SK-N-SH treated with all-trans-retinoic acid at 6 μM for 48 hours (cell line): ENCODE results near the gene GALNTL6.

ENCODE experiments used
- ATAC-seq: fragments of 200-7000 bp; cut with Tn5 transposase; 3 replicates; pipeline ENCODE4 v1.9.1; 2020; ENCODE audit warnings: mild to moderate bottlenecking, moderate library complexity
- ARNTL ChIP-seq: fragments of 450-650 bp; formaldehyde crosslinking; IDR thresholded peaks from 2 replicates; pipeline ENCODE4 v1.5.0; 2020; ENCODE audit warnings: low read depth, mild to moderate bottlenecking, moderate library complexity, borderline replicate concordance
- BACH2 ChIP-seq: fragments of 250-450 bp; sonication (Bioruptor Pico); IDR thresholded peaks from 2 replicates; pipeline ENCODE4 v1.9.0; 2021; ENCODE audit warnings: mild to moderate bottlenecking, borderline replicate concordance
- CREB5 ChIP-seq: fragments of 250-450 bp; sonication (Bioruptor Pico); IDR thresholded peaks from 2 replicates; pipeline ENCODE4 v1.5.1; 2020; ENCODE audit warnings: low read depth, mild to moderate bottlenecking, moderate library complexity
- CSDC2 ChIP-seq: fragments of 250-450 bp; sonication (Bioruptor Pico); IDR thresholded peaks from 2 replicates; pipeline ENCODE4 v1.5.0; 2020; ENCODE audit warnings: mild to moderate bottlenecking, moderate library complexity
- CSRNP3 ChIP-seq: fragments of 250-450 bp; sonication (Bioruptor Pico); IDR thresholded peaks from 2 replicates; pipeline ENCODE4 v1.5.1; 2021; ENCODE audit warnings: mild to moderate bottlenecking, moderate library complexity
- ESRRG ChIP-seq: fragments of 250-450 bp; sonication (Bioruptor Pico); IDR thresholded peaks from 2 replicates; pipeline ENCODE4 v1.6.1; 2021; ENCODE audit warnings: mild to moderate bottlenecking
- GLIS3 ChIP-seq: fragments of 250-450 bp; sonication (Bioruptor Pico); IDR thresholded peaks from 2 replicates; pipeline ENCODE4 v1.5.0; 2020; ENCODE audit warnings: mild to moderate bottlenecking, moderate library complexity
- OSR1 ChIP-seq: fragments of 250-450 bp; sonication (Bioruptor Pico); IDR thresholded peaks from 2 replicates; pipeline ENCODE4 v1.8.0; 2022; ENCODE audit warnings: moderate library complexity, mild to moderate bottlenecking, inconsistent platforms
- PATZ1 ChIP-seq: fragments of 250-450 bp; sonication (Bioruptor Pico); IDR thresholded peaks from 2 replicates; pipeline ENCODE4 v1.8.0; 2020; ENCODE audit warnings: mild to moderate bottlenecking, moderate library complexity, borderline replicate concordance
- POU6F1 ChIP-seq: fragments of 250-450 bp; sonication (Bioruptor Pico); IDR thresholded peaks from 2 replicates; pipeline ENCODE4 v1.8.0; 2021; ENCODE audit warnings: low read depth, mild to moderate bottlenecking, moderate library complexity, borderline replicate concordance
- PPARA ChIP-seq: fragments of 250-450 bp; sonication (Bioruptor Pico); IDR thresholded peaks from 2 replicates; pipeline ENCODE4 v1.5.0; 2020; ENCODE audit warnings: mild to moderate bottlenecking, borderline replicate concordance
- TCF4 ChIP-seq: fragments of 250-450 bp; sonication (Bioruptor Pico); IDR thresholded peaks from 2 replicates; pipeline ENCODE4 v1.8.0; 2021; ENCODE audit warnings: mild to moderate bottlenecking, moderate library complexity, borderline replicate concordance
- TOX ChIP-seq: fragments of 250-450 bp; sonication (Bioruptor Pico); IDR thresholded peaks from 2 replicates; pipeline ENCODE4 v1.8.0; 2021; ENCODE audit warnings: mild to moderate bottlenecking, moderate library complexity, borderline replicate concordance
- TSHZ2 ChIP-seq: fragments of 250-450 bp; sonication (Bioruptor Pico); IDR thresholded peaks from 2 replicates; pipeline ENCODE4 v1.5.0; 2020; ENCODE audit warnings: mild to moderate bottlenecking, moderate library complexity
- ZC3H10 ChIP-seq: fragments of 250-450 bp; sonication (Bioruptor Pico); IDR thresholded peaks from 2 replicates; pipeline ENCODE4 v1.5.1; 2021; ENCODE audit warnings: mild to moderate bottlenecking, moderate library complexity
- ZNF565 ChIP-seq: fragments of 450-650 bp; formaldehyde crosslinking; conservative IDR thresholded peaks from 2 replicates; pipeline ENCODE4 v1.5.0; 2020; ENCODE audit warnings: low read depth, mild to moderate bottlenecking, moderate library complexity
- ZNF70 ChIP-seq: fragments of 450-650 bp; formaldehyde crosslinking; IDR thresholded peaks from 2 replicates; pipeline ENCODE4 v1.5.0; 2020; ENCODE audit warnings: mild to moderate bottlenecking, moderate library complexity
- ZNF8 ChIP-seq: fragments of 450-650 bp; formaldehyde crosslinking; IDR thresholded peaks from 2 replicates; pipeline ENCODE4 v1.5.0; 2020; ENCODE audit warnings: mild to moderate bottlenecking, moderate library complexity

Gene GALNTL6

GRCh38 chr4:172866421-172866820, 1053.2 kb downstream of the GALNTL6 start:
- ATAC-seq, result no peak
- TF ChIP-seq TCF4 (CRISPR knock-in tag) (no peak), ZNF8 (no peak)

GRCh38 chr4:172867835-172868234, 1054.6 kb downstream of the GALNTL6 start:
- TF ChIP-seq ZNF8, result no peak
- TF ChIP-seq TSHZ2 (CRISPR knock-in tag), result no peak
- no peak for TF ChIP-seq TCF4 (CRISPR knock-in tag)
- no peak for TF ChIP-seq CREB5 (CRISPR knock-in tag)
- TF ChIP-seq PPARA (CRISPR knock-in tag), result no peak
- TF ChIP-seq BACH2, result no peak
- TF ChIP-seq CSDC2 (CRISPR knock-in tag), result no peak
- TF ChIP-seq TOX (CRISPR knock-in tag), result no peak
- no peak for TF ChIP-seq ESRRG
- no peak for TF ChIP-seq CSRNP3 (CRISPR knock-in tag)
- TF ChIP-seq GLIS3 (CRISPR knock-in tag), result no peak
- no peak for TF ChIP-seq POU6F1 (CRISPR knock-in tag)
- no peak for TF ChIP-seq OSR1 (CRISPR knock-in tag)
- no peak for ATAC-seq

- no peak for ATAC-seq
- TF ChIP-seq GLIS3 (CRISPR knock-in tag) (no peak), ZNF565 (CRISPR knock-in tag) (no peak), TOX (CRISPR knock-in tag) (no peak), CSRNP3 (CRISPR knock-in tag) (no peak)
Observed at GRCh38 chr4:172868271-172868670, 1055.1 kb downstream of the GALNTL6 start.

- ATAC-seq, result no peak
- TF ChIP-seq TCF4 (CRISPR knock-in tag), result no peak
- no peak for TF ChIP-seq ZNF70 (CRISPR knock-in tag)
- TF ChIP-seq TSHZ2 (CRISPR knock-in tag), result no peak
- TF ChIP-seq ZNF8, result no peak
- TF ChIP-seq GLIS3 (CRISPR knock-in tag), result no peak
- no peak for TF ChIP-seq OSR1 (CRISPR knock-in tag)
- no peak for TF ChIP-seq PPARA (CRISPR knock-in tag)
- TF ChIP-seq ESRRG, result no peak
- no peak for TF ChIP-seq CSDC2 (CRISPR knock-in tag)
- TF ChIP-seq CSRNP3 (CRISPR knock-in tag), result no peak
- TF ChIP-seq ZC3H10 (CRISPR knock-in tag), result no peak
- TF ChIP-seq ARNTL (CRISPR knock-in tag), result no peak
- TF ChIP-seq PATZ1 (CRISPR knock-in tag), result no peak
Observed at GRCh38 chr4:172869621-172870268, 1056.5 kb downstream of the GALNTL6 start.
